Thyroid gland (tissue), 4 donors: ENCODE measurements around the gene TFRC.

Source experiments
- POLR2A ChIP-seq, 2 donors: fragments of 450-650 bp; IDR thresholded peaks; one replicate each; pipeline ENCODE4 v1.6.1; 2017; ENCODE audit warnings: antibody characterized with exemption in 2 of 2, mild to moderate bottlenecking in 2 of 2, moderate library complexity in 1 of 2
- TF ChIP-seq, protein P1 (sequence below), 6 experiments: fragments of 200-600 bp in 3 of 6; fragments of 450-650 bp in 3 of 6; sonication (generic) in 3 of 6; IDR thresholded peaks; one replicate each; pipeline ENCODE4 v1.5.1; 2016 to 2019; ENCODE audit warnings: antibody characterized with exemption in 6 of 6, mild to moderate bottlenecking in 2 of 6, inconsistent platforms in 1 of 6, moderate library complexity in 1 of 6

DNA sequence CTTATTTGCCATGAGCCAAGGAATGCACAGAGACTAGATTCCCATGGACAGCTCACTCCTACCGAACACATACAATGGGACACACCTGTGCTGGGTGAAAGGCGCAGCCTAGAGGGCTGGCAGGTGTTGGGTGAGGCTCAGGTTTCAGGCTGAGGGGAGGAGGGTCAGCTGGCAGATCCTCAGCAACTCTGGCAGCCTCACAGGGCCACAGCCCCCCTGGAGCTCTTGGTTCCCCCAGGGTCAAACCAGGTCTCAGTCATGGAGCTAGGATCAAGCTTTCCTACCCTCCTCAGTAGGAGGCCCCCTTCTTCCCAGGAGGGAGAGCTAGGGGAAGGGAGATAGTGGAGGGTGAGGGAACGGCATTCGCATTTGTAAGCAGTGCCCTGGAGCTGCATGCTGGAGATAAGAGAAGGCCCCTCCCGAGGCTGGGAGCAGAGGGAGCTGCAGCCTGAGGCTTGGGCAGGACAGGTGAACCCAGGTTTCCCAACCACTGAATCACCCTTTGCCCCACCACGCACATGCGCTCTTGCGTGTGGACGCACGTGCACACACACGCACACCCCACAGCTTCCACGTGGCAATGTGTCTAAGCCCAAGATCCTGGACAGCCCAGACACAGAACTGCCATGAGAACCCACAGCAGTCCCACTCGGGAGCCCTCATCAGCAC, 26.3 kb upstream of the TFRC start:
- no peak for TF ChIP-seq POLR2A (IDR thresholded peaks at IDR 0.05)
- TF ChIP-seq, protein P1, sequence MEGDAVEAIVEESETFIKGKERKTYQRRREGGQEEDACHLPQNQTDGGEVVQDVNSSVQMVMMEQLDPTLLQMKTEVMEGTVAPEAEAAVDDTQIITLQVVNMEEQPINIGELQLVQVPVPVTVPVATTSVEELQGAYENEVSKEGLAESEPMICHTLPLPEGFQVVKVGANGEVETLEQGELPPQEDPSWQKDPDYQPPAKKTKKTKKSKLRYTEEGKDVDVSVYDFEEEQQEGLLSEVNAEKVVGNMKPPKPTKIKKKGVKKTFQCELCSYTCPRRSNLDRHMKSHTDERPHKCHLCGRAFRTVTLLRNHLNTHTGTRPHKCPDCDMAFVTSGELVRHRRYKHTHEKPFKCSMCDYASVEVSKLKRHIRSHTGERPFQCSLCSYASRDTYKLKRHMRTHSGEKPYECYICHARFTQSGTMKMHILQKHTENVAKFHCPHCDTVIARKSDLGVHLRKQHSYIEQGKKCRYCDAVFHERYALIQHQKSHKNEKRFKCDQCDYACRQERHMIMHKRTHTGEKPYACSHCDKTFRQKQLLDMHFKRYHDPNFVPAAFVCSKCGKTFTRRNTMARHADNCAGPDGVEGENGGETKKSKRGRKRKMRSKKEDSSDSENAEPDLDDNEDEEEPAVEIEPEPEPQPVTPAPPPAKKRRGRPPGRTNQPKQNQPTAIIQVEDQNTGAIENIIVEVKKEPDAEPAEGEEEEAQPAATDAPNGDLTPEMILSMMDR (IDR thresholded peaks at IDR 0.05) = no peak
